HepG2 (cell line): ENCODE measurements around the gene C16orf86. TPM values are rescaled to one million over a fixed set of nuclear protein-coding genes. Genes with fewer than 3 reads are reported as not detected.

Source experiments
- EP300 ChIP-seq, 3 experiments: sonication (generic) in 1 of 3; formaldehyde crosslinking in 1 of 3; IDR thresholded peaks; 2 replicates each; pipeline versions ENCODE4 v1.5.1 to v1.6.1; 2011 to 2020; ENCODE audit warnings: low read depth in 2 of 3, low read length in 2 of 3, borderline replicate concordance in 1 of 3, improper control_type of control experiment in 1 of 3, mild to moderate bottlenecking in 1 of 3, missing genetic modification reagents in 1 of 3, moderate library complexity in 1 of 3
- ZNF282 ChIP-seq: fragments of 450-650 bp; IDR thresholded peaks from 2 replicates; pipeline ENCODE4 v1.6.1; 2018; ENCODE audit not compliant: partially characterized antibody
- ZNF451 ChIP-seq: sonication (generic); formaldehyde crosslinking; IDR thresholded peaks from 2 replicates; pipeline ENCODE4 v1.5.0; 2020; ENCODE audit warnings: mild to moderate bottlenecking, missing genetic modification reagents
- ZNF589 ChIP-seq: sonication (generic); formaldehyde crosslinking; conservative IDR thresholded peaks from 2 replicates; pipeline ENCODE4 v1.8.0; 2022; ENCODE audit warnings: mild to moderate bottlenecking, moderate library complexity, missing genetic modification reagents
- polyA plus RNA-seq, 8 experiments: library from polyadenylated mRNA; depleted of rRNA in 3 of 8; stranded (reverse) in 7 of 8; unstranded in 1 of 8; fragments of >200 nt; fragmentation: Illumina TruSeq in 4 of 8; extraction: Trizol in 4 of 8; gene quantifications; 2 replicates each; pipeline versions ENCODE4 v1.2.1 to v1.2.3, GENCODE V29; 2011 to 2016; ENCODE audit warnings: low read depth in 4 of 8, missing spikeins in 1 of 8, mixed read lengths in 1 of 8; ENCODE audit not compliant: insufficient read depth in 1 of 8
- total RNA-seq, 5 experiments: library from RNA; depleted of rRNA; stranded (reverse); fragments of >200 nt; fragmentation: Illumina TruSeq; extraction: Trizol; gene quantifications; 2 replicates each; pipeline ENCODE4 v1.2.3, GENCODE V29; 2016; ENCODE audit warnings: low read depth in 1 of 5
- TF ChIP-seq, protein P1 (sequence below): sonication (generic); formaldehyde crosslinking; IDR thresholded peaks from 2 replicates; pipeline ENCODE4 v1.4.0; 2020; ENCODE audit warnings: missing genetic modification reagents
- TF ChIP-seq, protein P2 (sequence below): sonication (generic); formaldehyde crosslinking; IDR thresholded peaks from 2 replicates; pipeline ENCODE4 v1.4.0; 2020; ENCODE audit warnings: mild to moderate bottlenecking, missing genetic modification reagents
- TF ChIP-seq, protein P3 (sequence below): sonication (generic); formaldehyde crosslinking; IDR thresholded peaks from 2 replicates; pipeline ENCODE4 v1.5.1; 2020; ENCODE audit warnings: mild to moderate bottlenecking, missing genetic modification reagents, moderate library complexity
- TF ChIP-seq, protein P4 (sequence below): sonication (generic); formaldehyde crosslinking; IDR thresholded peaks from 2 replicates; pipeline ENCODE4 v1.8.1; 2023; ENCODE audit warnings: mild to moderate bottlenecking, missing genetic modification reagents
- TF ChIP-seq, protein P5 (sequence below): fragments of 450-650 bp; IDR thresholded peaks from 2 replicates; pipeline ENCODE4 v1.6.1; 2016
- TF ChIP-seq, protein P6 (sequence below): sonication (generic); formaldehyde crosslinking; IDR thresholded peaks from 2 replicates; pipeline ENCODE4 v1.4.0; 2020; ENCODE audit warnings: missing genetic modification reagents, borderline replicate concordance

C16orf86 gene
- total and polyA plus RNA-seq, 2 of the 13 experiments (the other 11 are each of a cell fraction or from before 2014, with no cell fraction given) = 1.5 to 3.1 TPM

DNA sequence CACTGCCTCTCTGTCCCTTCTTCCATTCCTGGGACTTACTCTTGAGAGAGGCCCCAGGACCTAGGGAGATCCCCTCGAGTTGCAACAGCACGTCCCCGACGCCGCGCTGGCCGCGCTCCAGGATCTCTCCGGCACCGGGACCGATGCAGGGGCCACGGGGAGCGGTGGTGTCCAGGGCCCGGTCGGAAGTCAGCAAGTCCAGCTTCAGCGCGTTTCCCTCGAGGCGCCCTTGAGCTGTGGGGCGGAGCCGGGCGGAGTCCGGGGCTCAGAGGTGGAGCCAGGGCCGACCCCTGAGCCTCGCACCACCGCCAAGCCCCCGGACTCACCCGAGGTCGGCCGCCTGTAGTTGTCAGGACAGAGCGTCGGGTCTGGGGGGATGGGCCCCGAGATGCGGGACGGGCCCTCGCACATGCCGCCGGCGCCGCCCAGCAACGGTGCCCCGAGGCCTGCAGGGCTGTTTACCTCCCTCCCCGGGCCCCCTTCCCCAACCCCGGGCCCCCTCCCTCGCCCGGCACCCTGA is 522 bp upstream of the C16orf86 start (continued):
- TF ChIP-seq, protein P1, sequence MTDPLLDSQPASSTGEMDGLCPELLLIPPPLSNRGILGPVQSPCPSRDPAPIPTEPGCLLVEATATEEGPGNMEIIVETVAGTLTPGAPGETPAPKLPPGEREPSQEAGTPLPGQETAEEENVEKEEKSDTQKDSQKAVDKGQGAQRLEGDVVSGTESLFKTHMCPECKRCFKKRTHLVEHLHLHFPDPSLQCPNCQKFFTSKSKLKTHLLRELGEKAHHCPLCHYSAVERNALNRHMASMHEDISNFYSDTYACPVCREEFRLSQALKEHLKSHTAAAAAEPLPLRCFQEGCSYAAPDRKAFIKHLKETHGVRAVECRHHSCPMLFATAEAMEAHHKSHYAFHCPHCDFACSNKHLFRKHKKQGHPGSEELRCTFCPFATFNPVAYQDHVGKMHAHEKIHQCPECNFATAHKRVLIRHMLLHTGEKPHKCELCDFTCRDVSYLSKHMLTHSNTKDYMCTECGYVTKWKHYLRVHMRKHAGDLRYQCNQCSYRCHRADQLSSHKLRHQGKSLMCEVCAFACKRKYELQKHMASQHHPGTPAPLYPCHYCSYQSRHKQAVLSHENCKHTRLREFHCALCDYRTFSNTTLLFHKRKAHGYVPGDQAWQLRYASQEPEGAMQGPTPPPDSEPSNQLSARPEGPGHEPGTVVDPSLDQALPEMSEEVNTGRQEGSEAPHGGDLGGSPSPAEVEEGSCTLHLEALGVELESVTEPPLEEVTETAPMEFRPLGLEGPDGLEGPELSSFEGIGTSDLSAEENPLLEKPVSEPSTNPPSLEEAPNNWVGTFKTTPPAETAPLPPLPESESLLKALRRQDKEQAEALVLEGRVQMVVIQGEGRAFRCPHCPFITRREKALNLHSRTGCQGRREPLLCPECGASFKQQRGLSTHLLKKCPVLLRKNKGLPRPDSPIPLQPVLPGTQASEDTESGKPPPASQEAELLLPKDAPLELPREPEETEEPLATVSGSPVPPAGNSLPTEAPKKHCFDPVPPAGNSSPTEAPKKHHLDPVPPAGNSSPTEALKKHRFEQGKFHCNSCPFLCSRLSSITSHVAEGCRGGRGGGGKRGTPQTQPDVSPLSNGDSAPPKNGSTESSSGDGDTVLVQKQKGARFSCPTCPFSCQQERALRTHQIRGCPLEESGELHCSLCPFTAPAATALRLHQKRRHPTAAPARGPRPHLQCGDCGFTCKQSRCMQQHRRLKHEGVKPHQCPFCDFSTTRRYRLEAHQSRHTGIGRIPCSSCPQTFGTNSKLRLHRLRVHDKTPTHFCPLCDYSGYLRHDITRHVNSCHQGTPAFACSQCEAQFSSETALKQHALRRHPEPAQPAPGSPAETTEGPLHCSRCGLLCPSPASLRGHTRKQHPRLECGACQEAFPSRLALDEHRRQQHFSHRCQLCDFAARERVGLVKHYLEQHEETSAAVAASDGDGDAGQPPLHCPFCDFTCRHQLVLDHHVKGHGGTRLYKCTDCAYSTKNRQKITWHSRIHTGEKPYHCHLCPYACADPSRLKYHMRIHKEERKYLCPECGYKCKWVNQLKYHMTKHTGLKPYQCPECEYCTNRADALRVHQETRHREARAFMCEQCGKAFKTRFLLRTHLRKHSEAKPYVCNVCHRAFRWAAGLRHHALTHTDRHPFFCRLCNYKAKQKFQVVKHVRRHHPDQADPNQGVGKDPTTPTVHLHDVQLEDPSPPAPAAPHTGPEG (CRISPR knock-in tag) = no peak
- TF ChIP-seq, protein P2, sequence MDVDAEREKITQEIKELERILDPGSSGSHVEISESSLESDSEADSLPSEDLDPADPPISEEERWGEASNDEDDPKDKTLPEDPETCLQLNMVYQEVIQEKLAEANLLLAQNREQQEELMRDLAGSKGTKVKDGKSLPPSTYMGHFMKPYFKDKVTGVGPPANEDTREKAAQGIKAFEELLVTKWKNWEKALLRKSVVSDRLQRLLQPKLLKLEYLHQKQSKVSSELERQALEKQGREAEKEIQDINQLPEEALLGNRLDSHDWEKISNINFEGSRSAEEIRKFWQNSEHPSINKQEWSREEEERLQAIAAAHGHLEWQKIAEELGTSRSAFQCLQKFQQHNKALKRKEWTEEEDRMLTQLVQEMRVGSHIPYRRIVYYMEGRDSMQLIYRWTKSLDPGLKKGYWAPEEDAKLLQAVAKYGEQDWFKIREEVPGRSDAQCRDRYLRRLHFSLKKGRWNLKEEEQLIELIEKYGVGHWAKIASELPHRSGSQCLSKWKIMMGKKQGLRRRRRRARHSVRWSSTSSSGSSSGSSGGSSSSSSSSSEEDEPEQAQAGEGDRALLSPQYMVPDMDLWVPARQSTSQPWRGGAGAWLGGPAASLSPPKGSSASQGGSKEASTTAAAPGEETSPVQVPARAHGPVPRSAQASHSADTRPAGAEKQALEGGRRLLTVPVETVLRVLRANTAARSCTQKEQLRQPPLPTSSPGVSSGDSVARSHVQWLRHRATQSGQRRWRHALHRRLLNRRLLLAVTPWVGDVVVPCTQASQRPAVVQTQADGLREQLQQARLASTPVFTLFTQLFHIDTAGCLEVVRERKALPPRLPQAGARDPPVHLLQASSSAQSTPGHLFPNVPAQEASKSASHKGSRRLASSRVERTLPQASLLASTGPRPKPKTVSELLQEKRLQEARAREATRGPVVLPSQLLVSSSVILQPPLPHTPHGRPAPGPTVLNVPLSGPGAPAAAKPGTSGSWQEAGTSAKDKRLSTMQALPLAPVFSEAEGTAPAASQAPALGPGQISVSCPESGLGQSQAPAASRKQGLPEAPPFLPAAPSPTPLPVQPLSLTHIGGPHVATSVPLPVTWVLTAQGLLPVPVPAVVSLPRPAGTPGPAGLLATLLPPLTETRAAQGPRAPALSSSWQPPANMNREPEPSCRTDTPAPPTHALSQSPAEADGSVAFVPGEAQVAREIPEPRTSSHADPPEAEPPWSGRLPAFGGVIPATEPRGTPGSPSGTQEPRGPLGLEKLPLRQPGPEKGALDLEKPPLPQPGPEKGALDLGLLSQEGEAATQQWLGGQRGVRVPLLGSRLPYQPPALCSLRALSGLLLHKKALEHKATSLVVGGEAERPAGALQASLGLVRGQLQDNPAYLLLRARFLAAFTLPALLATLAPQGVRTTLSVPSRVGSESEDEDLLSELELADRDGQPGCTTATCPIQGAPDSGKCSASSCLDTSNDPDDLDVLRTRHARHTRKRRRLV = 0 out of 2 replicates have a peak, but pooled peaks have one; percentile 62
- TF ChIP-seq EP300 (IDR thresholded peaks at IDR 0.05; ENCODE audit: low read depth in 2 of 2, low read length in 2 of 2) (no peak), EP300 (CRISPR knock-in tag; IDR thresholded peaks at IDR 0.05; ENCODE audit: borderline replicate concordance) (no peak), ZNF451 (CRISPR knock-in tag) (no peak; the same call in 1 of the 2 replicates), ZNF589 (CRISPR knock-in tag) (0 out of 2 replicates have a peak, but pooled peaks have one; percentile 49), ZNF282 (no peak)
- TF ChIP-seq, protein P3, sequence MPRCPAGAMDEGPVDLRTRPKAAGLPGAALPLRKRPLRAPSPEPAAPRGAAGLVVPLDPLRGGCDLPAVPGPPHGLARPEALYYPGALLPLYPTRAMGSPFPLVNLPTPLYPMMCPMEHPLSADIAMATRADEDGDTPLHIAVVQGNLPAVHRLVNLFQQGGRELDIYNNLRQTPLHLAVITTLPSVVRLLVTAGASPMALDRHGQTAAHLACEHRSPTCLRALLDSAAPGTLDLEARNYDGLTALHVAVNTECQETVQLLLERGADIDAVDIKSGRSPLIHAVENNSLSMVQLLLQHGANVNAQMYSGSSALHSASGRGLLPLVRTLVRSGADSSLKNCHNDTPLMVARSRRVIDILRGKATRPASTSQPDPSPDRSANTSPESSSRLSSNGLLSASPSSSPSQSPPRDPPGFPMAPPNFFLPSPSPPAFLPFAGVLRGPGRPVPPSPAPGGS (CRISPR knock-in tag) = peak; percentile 3; the same call in 1 of the 2 replicates
- TF ChIP-seq, protein P4, sequence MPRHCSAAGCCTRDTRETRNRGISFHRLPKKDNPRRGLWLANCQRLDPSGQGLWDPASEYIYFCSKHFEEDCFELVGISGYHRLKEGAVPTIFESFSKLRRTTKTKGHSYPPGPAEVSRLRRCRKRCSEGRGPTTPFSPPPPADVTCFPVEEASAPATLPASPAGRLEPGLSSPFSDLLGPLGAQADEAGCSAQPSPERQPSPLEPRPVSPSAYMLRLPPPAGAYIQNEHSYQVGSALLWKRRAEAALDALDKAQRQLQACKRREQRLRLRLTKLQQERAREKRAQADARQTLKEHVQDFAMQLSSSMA (CRISPR knock-in tag) = 0 out of 2 replicates have a peak, but pooled peaks have one; percentile 7
- TF ChIP-seq, protein P5, sequence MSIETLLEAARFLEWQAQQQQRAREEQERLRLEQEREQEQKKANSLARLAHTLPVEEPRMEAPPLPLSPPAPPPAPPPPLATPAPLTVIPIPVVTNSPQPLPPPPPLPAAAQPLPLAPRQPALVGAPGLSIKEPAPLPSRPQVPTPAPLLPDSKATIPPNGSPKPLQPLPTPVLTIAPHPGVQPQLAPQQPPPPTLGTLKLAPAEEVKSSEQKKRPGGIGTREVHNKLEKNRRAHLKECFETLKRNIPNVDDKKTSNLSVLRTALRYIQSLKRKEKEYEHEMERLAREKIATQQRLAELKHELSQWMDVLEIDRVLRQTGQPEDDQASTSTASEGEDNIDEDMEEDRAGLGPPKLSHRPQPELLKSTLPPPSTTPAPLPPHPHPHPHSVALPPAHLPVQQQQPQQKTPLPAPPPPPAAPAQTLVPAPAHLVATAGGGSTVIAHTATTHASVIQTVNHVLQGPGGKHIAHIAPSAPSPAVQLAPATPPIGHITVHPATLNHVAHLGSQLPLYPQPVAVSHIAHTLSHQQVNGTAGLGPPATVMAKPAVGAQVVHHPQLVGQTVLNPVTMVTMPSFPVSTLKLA = no peak
- TF ChIP-seq, protein P6, sequence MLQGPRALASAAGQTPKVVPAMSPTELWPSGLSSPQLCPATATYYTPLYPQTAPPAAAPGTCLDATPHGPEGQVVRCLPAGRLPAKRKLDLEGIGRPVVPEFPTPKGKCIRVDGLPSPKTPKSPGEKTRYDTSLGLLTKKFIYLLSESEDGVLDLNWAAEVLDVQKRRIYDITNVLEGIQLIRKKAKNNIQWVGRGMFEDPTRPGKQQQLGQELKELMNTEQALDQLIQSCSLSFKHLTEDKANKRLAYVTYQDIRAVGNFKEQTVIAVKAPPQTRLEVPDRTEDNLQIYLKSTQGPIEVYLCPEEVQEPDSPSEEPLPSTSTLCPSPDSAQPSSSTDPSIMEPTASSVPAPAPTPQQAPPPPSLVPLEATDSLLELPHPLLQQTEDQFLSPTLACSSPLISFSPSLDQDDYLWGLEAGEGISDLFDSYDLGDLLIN (CRISPR knock-in tag) = no peak
